ENCODE data around the gene KCTD17.

Gene KCTD17

GRCh38 chr22:37079158-37079557 is 27.6 kb downstream of the KCTD17 start:
- no peak for DNase-seq (ENCODE audit: low read depth)

- no peak for DNase-seq (ENCODE audit: low read depth)
Measured at GRCh38 chr22:37079668-37080171, 28.2 kb downstream of the KCTD17 start.

GRCh38 chr22:37080438-37080837 is 28.9 kb downstream of the KCTD17 start:
- no peak for DNase-seq (ENCODE audit: low read depth)

- DNase-seq (ENCODE audit: low read depth): no peak
Measured at GRCh38 chr22:37080838-37081237, 29.3 kb downstream of the KCTD17 start.

GRCh38 chr22:37082251-37082873 is 30.8 kb downstream of the KCTD17 start:
- DNase-seq (ENCODE audit: low read depth): no peak

- no peak for DNase-seq (ENCODE audit: low read depth)
Measured at GRCh38 chr22:37083914-37084313, 32.4 kb downstream of the KCTD17 start.

- no peak for DNase-seq (ENCODE audit: low read depth)
Measured at GRCh38 chr22:37084385-37084784, 32.8 kb downstream of the KCTD17 start.

GRCh38 chr22:37086184-37086583 is 34.6 kb downstream of the KCTD17 start:
- no peak for DNase-seq (ENCODE audit: low read depth)

- DNase-seq (ENCODE audit: low read depth): no peak
Measured at GRCh38 chr22:37088108-37088605, 36.6 kb downstream of the KCTD17 start.

GRCh38 chr22:37088750-37089408 is 37.3 kb downstream of the KCTD17 start:
- DNase-seq (ENCODE audit: low read depth): no peak

- no peak for DNase-seq (ENCODE audit: low read depth)
Measured at GRCh38 chr22:37089434-37089833, 37.9 kb downstream of the KCTD17 start.

GRCh38 chr22:37090920-37091695 is 39.6 kb downstream of the KCTD17 start:
- DNase-seq (ENCODE audit: low read depth): no peak

- DNase-seq (ENCODE audit: low read depth): no peak
Measured at GRCh38 chr22:37091994-37092393, 40.5 kb downstream of the KCTD17 start.

GRCh38 chr22:37092997-37093396 is 41.5 kb downstream of the KCTD17 start:
- DNase-seq (ENCODE audit: low read depth): no peak

GRCh38 chr22:37094239-37094638 is 42.7 kb downstream of the KCTD17 start:
- DNase-seq (ENCODE audit: low read depth): no peak

GRCh38 chr22:37095113-37095512 is 43.6 kb downstream of the KCTD17 start:
- DNase-seq (ENCODE audit: low read depth): no peak

GRCh38 chr22:37097346-37097745 is 45.8 kb downstream of the KCTD17 start:
- DNase-seq (ENCODE audit: low read depth): no peak

GRCh38 chr22:37098976-37099591 is 47.5 kb downstream of the KCTD17 start:
- DNase-seq (ENCODE audit: low read depth): no peak

GRCh38 chr22:37100589-37101127 is 49.1 kb downstream of the KCTD17 start:
- no peak for DNase-seq (ENCODE audit: low read depth)

GRCh38 chr22:37101311-37102066 is 49.9 kb downstream of the KCTD17 start:
- DNase-seq (ENCODE audit: low read depth): no peak

GRCh38 chr22:37103151-37103550 is 51.6 kb downstream of the KCTD17 start:
- DNase-seq (ENCODE audit: low read depth): no peak
